NK-92 (cell line): Measurements from ENCODE around the gene PRKAG2.

Experiments
- DNase-seq: peaks from one replicate; lab custom pipeline; 2025; ENCODE audit not compliant: unreplicated experiment; lab: John Stamatoyannopoulos, UW

The PRKAG2 gene

GRCh38 chr7:151506901-151507382, 370.0 kb downstream of the PRKAG2 start:
- no peak for DNase-seq
